Astrocyte of the cerebellum (primary cell): ENCODE data around the gene TGFBR3.
A peak's percentile ranks its signal among the peaks of the same experiment; 100 is the strongest.

Source experiments
- DNase-seq: peaks from one replicate; pipeline ENCODE4 v3.0.0-alpha.2; 2011; ENCODE audit warnings: low read depth
- H3K4me3 ChIP-seq: 2 replicates; pipeline ENCODE4 v1.5.1; 2011; ENCODE audit warnings: mild to moderate bottlenecking, low read depth, low read length, moderate library complexity
- in situ Hi-C: cut with HindIII; loops from 2 replicates; pipeline ENCODE4 v1.10.0; 2017; ENCODE audit warnings: low sequenced_read_pairs
- TF ChIP-seq, protein P1 (sequence below): IDR thresholded peaks from 2 replicates; pipeline ENCODE4 v1.5.1; 2012; ENCODE audit warnings: low read length, low read depth, moderate library complexity, mild to moderate bottlenecking; ENCODE audit errors: missing control alignments

TGFBR3 gene

DNA sequence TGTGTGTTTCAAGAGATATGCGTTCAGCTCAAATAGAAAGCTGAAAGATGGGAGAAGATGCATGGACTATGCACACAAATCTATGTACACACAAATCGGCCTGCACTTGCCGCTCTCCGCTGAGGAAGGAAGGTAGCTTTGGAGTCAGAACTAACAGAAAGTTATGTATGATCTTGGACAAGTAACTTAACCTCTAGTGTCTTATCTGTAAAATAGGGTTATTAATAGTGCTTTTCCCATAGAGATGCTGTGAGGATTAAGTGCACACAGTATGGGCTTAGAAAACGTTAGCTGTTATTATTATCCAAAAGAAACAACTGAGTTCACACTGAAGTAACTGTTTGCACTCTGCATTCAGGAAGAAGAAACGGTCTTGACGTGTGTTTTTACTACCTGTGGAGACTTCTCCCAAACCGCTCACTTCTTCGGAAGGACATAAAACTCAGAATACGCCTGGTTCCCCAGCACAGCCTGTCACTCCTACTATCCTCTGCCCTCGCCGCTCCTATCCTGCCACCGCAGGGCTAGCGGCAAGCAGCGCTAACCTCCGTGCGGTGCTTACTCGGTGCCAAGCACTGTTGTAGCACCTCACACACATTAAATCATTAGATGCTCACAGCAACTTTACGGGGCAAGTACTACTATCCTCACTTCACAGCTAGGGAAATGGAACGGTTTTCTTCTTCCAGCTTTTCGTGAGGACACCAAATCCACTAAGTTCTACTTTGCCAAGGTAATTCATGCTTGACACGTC is 1.3 kb downstream of the TGFBR3 start:
- no peak for DNase-seq
- TF ChIP-seq, protein P1, sequence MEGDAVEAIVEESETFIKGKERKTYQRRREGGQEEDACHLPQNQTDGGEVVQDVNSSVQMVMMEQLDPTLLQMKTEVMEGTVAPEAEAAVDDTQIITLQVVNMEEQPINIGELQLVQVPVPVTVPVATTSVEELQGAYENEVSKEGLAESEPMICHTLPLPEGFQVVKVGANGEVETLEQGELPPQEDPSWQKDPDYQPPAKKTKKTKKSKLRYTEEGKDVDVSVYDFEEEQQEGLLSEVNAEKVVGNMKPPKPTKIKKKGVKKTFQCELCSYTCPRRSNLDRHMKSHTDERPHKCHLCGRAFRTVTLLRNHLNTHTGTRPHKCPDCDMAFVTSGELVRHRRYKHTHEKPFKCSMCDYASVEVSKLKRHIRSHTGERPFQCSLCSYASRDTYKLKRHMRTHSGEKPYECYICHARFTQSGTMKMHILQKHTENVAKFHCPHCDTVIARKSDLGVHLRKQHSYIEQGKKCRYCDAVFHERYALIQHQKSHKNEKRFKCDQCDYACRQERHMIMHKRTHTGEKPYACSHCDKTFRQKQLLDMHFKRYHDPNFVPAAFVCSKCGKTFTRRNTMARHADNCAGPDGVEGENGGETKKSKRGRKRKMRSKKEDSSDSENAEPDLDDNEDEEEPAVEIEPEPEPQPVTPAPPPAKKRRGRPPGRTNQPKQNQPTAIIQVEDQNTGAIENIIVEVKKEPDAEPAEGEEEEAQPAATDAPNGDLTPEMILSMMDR: no peak
- H3K4me3 ChIP-seq: peak overlapping the region; percentile 74
- in situ Hi-C loops: no loop called here

DNA sequence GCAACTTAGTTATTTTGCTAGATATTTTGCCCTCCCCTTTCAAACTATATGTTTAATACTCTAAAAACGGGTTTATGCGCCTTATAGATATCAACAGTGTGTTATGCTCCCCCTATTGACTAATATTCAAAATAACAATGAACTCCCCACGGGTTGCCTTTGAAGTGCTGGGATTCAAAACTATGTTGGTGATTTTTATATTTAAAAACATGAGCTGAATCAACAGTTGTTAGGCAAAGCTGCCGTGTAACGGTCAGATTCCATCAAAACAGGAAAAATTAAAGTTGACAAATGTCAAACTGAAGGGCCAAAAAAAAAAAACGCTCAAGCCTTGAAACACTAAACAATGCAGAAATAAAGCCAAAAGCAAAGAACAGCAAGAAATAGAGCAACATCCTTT is 2.5 kb downstream of the TGFBR3 start:
- H3K4me3 ChIP-seq: no peak overlapping the region
- in situ Hi-C loops: no loop called here
- TF ChIP-seq, protein P1: peak; percentile 40
- DNase-seq: no peak

DNA sequence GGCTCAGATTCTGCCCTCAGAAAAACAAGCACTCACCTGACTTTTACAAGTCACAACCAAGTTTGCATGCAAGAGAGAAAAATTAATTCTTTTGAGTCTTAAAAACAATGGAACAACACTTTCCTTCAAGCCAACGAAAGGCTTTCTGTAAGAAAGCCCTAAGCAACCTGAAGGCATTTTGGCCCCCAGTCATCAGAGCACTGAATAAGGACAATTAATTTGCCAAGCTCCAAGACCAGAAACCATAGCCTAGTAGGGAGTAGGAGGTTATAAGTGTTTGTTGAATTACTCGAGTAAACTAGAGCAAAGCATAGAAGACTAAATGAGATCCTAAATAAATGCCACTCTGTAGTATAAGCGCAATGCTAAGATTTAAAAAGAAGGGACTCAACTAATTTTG is 4.7 kb downstream of the TGFBR3 start:
- H3K4me3 ChIP-seq: no peak overlapping the region
- no peak for DNase-seq
- TF ChIP-seq, protein P1: no peak
- in situ Hi-C loops: no loop called here

DNA sequence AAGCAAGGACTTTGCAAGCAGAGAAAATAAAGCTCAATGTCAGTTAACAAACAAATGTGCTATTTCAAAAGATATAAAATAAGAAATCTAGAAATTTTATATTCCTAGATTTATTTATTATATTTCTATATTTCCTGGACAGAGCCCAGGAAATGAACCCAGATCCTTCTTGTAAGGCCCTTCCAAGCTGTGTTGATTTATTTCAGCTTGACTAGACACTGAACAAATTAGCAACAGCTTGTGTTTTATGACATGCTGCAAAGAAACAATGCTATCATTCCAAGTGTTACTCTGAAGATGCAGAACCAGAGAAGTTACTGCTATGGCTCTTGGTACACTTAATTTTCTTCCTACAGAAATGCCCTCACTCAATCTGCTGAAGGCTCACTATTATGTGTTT is 6.2 kb downstream of the TGFBR3 start:
- DNase-seq: no peak
- H3K4me3 ChIP-seq: no peak overlapping the region
- TF ChIP-seq, protein P1: no peak
- in situ Hi-C loops: no loop called here

DNA sequence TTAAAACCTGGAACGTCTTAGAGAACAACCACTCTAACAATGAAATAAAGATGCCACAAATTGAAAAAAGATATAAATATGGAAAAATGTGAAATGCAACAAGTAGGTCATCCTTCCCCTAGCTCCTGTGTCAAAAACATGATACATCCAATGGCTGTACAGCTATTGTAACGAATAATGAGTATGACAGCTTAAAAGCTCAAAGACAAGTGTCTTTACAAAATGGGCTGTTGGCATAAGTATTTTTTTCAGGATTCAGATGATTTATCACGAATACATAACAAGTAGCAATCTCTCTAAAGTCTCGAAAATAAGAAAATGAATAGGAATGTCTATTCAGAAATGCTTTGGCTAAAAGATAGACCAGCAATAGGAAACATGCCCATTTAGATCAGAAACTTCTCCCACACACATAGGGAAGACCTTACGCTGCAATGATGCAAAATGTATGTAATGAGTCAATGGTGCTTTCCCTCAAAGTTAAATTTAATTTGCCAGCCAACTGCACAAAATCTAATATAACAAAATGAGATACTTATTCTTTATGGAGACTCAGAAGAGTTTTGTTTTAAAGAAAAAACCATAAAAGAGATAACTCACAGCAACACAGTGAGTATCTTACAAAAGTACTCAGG is 8.3 kb downstream of the TGFBR3 start:
- DNase-seq: no peak
- H3K4me3 ChIP-seq: no peak overlapping the region
- in situ Hi-C loops: no loop called here
- TF ChIP-seq, protein P1: no peak

DNA sequence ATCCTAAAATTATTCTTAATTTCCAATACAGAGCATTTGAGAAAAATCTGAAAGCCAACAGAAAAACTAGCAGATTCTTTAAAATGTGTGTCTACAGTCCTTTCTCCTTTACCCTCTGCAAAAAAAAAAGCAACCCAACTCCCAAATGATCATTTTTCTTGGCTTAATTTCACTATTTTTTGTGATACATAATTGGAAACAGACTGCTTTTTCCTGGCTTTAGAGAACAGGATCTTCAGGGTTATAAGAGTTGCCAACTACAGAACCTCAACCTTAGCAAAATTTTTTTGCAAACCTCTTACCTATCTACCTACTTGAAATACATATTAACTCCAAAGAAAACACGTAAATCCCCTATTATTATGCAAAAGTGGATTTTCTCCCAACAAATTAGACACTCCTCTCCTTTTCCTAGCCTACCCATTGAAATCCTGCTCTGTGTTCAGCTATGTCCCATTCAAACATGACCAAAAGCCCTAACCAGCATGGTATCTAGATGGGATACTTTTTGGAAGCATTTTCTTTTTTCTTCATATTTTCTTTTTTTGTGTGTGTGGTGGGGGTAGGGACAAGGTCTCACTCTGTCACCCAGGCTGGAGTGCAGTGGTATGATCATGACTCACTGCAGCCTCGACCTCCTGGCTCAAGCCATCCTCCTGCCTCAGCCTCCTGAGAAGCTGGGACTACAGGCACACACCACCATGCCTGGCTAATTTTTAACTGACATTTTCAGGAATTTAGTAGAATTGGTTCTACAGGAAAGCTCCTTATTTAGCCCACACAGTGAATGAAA is 9.0 kb downstream of the TGFBR3 start:
- DNase-seq: no peak
- H3K4me3 ChIP-seq: no peak overlapping the region
- TF ChIP-seq, protein P1: no peak
- in situ Hi-C loops: no loop called here
